Gastrocnemius medialis (tissue), 4 donors: Measurements from ENCODE around the gene HRH4. TPM values are rescaled to one million over a fixed set of nuclear protein-coding genes. Genes with fewer than 3 reads are reported as not detected.

ENCODE experiments used
- ATAC-seq, 2 donors: fragments of 150-250 bp; one replicate each; pipeline ENCODE4 v1.9.1; 2016
- DNase-seq, 2 donors: peaks; one replicate each; pipeline ENCODE4 v3.0.0-alpha.2; 2019
- H3K27ac ChIP-seq, 4 donors: fragments of 200-600 bp; sonication (generic); 1 replicate in 1 of 4; 2 replicates in 3 of 4; pipeline ENCODE4 v1.5.1; 2016 to 2018; ENCODE audit warnings: mild to moderate bottlenecking in 2 of 4, moderate library complexity in 1 of 4
- H3K27me3 ChIP-seq, 3 donors: fragments of 200-600 bp; sonication (generic) in 2 of 3; 1 replicate in 1 of 3; 2 replicates in 2 of 3; pipeline versions ENCODE4 v1.5.1 to v1.6.0; 2016 to 2019; ENCODE audit warnings: mild to moderate bottlenecking in 1 of 3, moderate library complexity in 1 of 3
- H3K36me3 ChIP-seq, 2 donors: fragments of 200-600 bp; sonication (generic) in 1 of 2; one replicate each; pipeline ENCODE4 v1.5.1; 2017 to 2018
- H3K4me1 ChIP-seq, 2 donors: fragments of 200-600 bp; sonication (generic) in 1 of 2; one replicate each; pipeline ENCODE4 v1.5.1; 2016 to 2017; ENCODE audit warnings: mild to moderate bottlenecking in 2 of 2
- H3K4me3 ChIP-seq, 4 donors: fragments of 200-600 bp; sonication (generic) in 3 of 4; 1 replicate in 1 of 4; 2 replicates in 3 of 4; pipeline ENCODE4 v1.5.1; 2016 to 2019; ENCODE audit warnings: mild to moderate bottlenecking in 2 of 4
- H3K9me3 ChIP-seq, 3 donors: fragments of 200-600 bp; sonication (generic) in 2 of 3; 1 replicate in 1 of 3; 2 replicates in 2 of 3; pipeline ENCODE4 v1.5.1; 2016 to 2019
- POLR2A ChIP-seq, 2 donors: fragments of 450-650 bp; IDR thresholded peaks; one replicate each; pipeline ENCODE4 v1.6.1; 2017; ENCODE audit warnings: antibody characterized with exemption in 2 of 2, mild to moderate bottlenecking in 2 of 2, moderate library complexity in 2 of 2
- in situ Hi-C, 4 donors: fragments of 200-750 bp; cut with MboI; loops; one replicate each; pipeline versions ENCODE4 v1.15.0 to v1.8.0; 2017; ENCODE audit warnings: low sequenced_read_pairs in 4 of 4
- intact Hi-C: fragments of 100-400 bp; cut with DNase I; formaldehyde crosslinking; loops from one replicate; pipeline ENCODE4 v1.15.1; 2023; ENCODE audit warnings: low total_unique reads
- total RNA-seq, 4 donors: library from RNA; depleted of rRNA; stranded (reverse); fragments of >200 nt; gene quantifications; one replicate each; pipeline versions ENCODE4 v1.1.0 to v1.2.3, GENCODE V29; 2016
- TF ChIP-seq, protein P1 (sequence below), 5 experiments: fragments of 450-650 bp in 3 of 5; fragments of 200-600 bp in 2 of 5; sonication (generic) in 2 of 5; IDR thresholded peaks in 4 of 5; conservative IDR thresholded peaks in 1 of 5; 1 replicate in 4 of 5; 2 replicates in 1 of 5; pipeline ENCODE4 v1.5.1; 2016 to 2019; ENCODE audit warnings: antibody characterized with exemption in 5 of 5, mild to moderate bottlenecking in 3 of 5, moderate library complexity in 3 of 5

HRH4 gene
- total RNA-seq, 4 donors from 2014 or later, result not detected

GRCh38 chr18:24509435-24509834 is 49.0 kb downstream of the HRH4 start:
- no peaks in the 10 kb centered on the region for H3K4me1 ChIP-seq
- in situ Hi-C loops (no loop called here), intact Hi-C loops (no loop called here)
- TF ChIP-seq, protein P1, sequence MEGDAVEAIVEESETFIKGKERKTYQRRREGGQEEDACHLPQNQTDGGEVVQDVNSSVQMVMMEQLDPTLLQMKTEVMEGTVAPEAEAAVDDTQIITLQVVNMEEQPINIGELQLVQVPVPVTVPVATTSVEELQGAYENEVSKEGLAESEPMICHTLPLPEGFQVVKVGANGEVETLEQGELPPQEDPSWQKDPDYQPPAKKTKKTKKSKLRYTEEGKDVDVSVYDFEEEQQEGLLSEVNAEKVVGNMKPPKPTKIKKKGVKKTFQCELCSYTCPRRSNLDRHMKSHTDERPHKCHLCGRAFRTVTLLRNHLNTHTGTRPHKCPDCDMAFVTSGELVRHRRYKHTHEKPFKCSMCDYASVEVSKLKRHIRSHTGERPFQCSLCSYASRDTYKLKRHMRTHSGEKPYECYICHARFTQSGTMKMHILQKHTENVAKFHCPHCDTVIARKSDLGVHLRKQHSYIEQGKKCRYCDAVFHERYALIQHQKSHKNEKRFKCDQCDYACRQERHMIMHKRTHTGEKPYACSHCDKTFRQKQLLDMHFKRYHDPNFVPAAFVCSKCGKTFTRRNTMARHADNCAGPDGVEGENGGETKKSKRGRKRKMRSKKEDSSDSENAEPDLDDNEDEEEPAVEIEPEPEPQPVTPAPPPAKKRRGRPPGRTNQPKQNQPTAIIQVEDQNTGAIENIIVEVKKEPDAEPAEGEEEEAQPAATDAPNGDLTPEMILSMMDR (IDR thresholded peaks at IDR 0.05 in 4 of 5, conservative IDR thresholded peaks at IDR 0.05 in 1 of 5), result no peak
- no peak for TF ChIP-seq POLR2A (IDR thresholded peaks at IDR 0.05)
- no peak overlapping the region for H3K4me3 ChIP-seq
- no peaks in the 10 kb centered on the region for H3K27me3 ChIP-seq
- no peaks in the 10 kb centered on the region for H3K36me3 ChIP-seq
- H3K27ac ChIP-seq, result no peak overlapping the region
- ATAC-seq (no peak), DNase-seq (no peak)
- H3K9me3 ChIP-seq, result no peaks in the 10 kb centered on the region

DNA sequence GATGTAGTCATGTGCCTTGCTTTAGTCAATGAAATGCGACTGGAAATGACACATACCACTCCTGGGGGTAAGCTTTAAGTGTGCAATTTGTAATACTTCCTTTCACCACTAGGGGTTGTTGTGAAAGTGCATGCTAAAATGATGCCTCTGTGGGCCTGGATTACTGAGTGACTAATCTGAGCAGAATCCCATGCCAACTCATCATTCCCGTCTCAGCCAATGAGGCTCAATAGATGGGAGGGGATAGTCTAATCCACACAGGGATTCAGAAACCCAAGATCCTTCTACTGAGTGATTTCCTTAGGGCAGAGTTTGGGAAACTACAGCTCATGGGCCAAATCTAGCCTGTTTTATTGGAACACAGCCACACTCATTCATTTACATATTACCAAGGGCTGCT is 54.0 kb downstream of the HRH4 start:
- TF ChIP-seq, protein P1 (IDR thresholded peaks at IDR 0.05 in 4 of 5, conservative IDR thresholded peaks at IDR 0.05 in 1 of 5), result peak in 1 of 5 experiments; percentile 33
- TF ChIP-seq POLR2A (IDR thresholded peaks at IDR 0.05), result no peak
- Histone ChIP-seq H3K27me3 (no peaks in the 10 kb centered on the region), H3K4me1 (no peaks in the 10 kb centered on the region), H3K36me3 (no peaks in the 10 kb centered on the region), H3K27ac (no peak overlapping the region), H3K9me3 (no peaks in the 10 kb centered on the region), H3K4me3 (no peak overlapping the region)
- intact Hi-C loops, result no loop called here
- ATAC-seq (no peak), DNase-seq (no peak)
- in situ Hi-C loops, result no loop called here

- intact Hi-C loops, result no loop called here
- TF ChIP-seq POLR2A (IDR thresholded peaks at IDR 0.05), result no peak
- TF ChIP-seq, protein P1 (IDR thresholded peaks at IDR 0.05 in 4 of 5, conservative IDR thresholded peaks at IDR 0.05 in 1 of 5), result no peak
- Histone ChIP-seq H3K9me3 (no peaks in the 10 kb centered on the region), H3K4me1 (no peaks in the 10 kb centered on the region), H3K36me3 (no peaks in the 10 kb centered on the region), H3K4me3 (no peak overlapping the region), H3K27ac (no peak overlapping the region), H3K27me3 (no peaks in the 10 kb centered on the region)
- in situ Hi-C loops, result no loop called here
- DNase-seq (no peak), ATAC-seq (no peak)
Observed at GRCh38 chr18:24515721-24516120, 55.3 kb downstream of the HRH4 start.

GRCh38 chr18:24516261-24516660 is 55.8 kb downstream of the HRH4 start:
- H3K27ac ChIP-seq, result no peak overlapping the region
- H3K4me3 ChIP-seq, result no peak overlapping the region
- DNase-seq (no peak), ATAC-seq (no peak)
- intact Hi-C loops (no loop called here), in situ Hi-C loops (no loop called here)
- no peaks in the 10 kb centered on the region for H3K36me3 ChIP-seq
- no peaks in the 10 kb centered on the region for H3K9me3 ChIP-seq
- TF ChIP-seq POLR2A (IDR thresholded peaks at IDR 0.05), result no peak
- TF ChIP-seq, protein P1 (IDR thresholded peaks at IDR 0.05 in 4 of 5, conservative IDR thresholded peaks at IDR 0.05 in 1 of 5), result no peak
- H3K27me3 ChIP-seq, result no peaks in the 10 kb centered on the region
- H3K4me1 ChIP-seq, result no peaks in the 10 kb centered on the region

DNA sequence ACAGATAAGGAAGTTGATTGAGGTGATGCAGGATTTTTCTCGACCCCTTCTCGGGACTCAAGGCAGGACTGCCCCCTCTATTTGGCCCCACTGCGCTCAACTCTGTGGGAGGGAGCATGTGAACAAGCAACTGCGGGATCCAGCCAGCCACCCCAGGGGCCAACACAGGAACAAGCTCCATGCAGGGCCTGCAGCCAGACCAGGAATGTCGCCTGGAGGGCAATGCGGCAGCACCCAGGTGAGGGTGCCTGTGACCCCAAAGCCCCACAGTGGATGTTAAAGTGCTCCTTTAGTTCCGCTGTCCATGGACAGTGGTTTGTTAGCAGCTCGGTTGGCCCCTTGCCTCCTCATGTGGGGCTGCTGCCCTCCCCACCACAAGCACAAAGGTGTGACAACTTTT is 57.1 kb downstream of the HRH4 start:
- Histone ChIP-seq H3K4me1 (no peaks in the 10 kb centered on the region), H3K36me3 (no peaks in the 10 kb centered on the region), H3K9me3 (no peaks in the 10 kb centered on the region), H3K27me3 (no peaks in the 10 kb centered on the region), H3K27ac (no peak overlapping the region), H3K4me3 (no peak overlapping the region)
- intact Hi-C loops, result no loop called here
- no peak for ATAC-seq
- DNase-seq, result no peak
- TF ChIP-seq, protein P1 (IDR thresholded peaks at IDR 0.05 in 4 of 5, conservative IDR thresholded peaks at IDR 0.05 in 1 of 5), result no peak
- TF ChIP-seq POLR2A (IDR thresholded peaks at IDR 0.05), result no peak
- in situ Hi-C loops, result no loop called here
